H1 (cell line): ENCODE data around the gene THBS1. TPM values are rescaled to one million over a fixed set of nuclear protein-coding genes. Genes with fewer than 3 reads are reported as not detected.

Source experiments
- CTCF ChIA-PET: fragments of 300-600 bp; sonication (Branson Sonifier 250); formaldehyde crosslinking; loops from one replicate; lab custom pipeline; 2021; ENCODE audit not compliant: partially characterized antibody; lab: Charles Lee
- POLR2A ChIA-PET: fragments of 300-600 bp; sonication (Branson Sonifier 250); formaldehyde crosslinking; loops from one replicate; lab custom pipeline; 2021; ENCODE audit warnings: inconsistent platforms; ENCODE audit not compliant: partially characterized antibody; lab: Charles Lee
- DNase-seq, 2 experiments: peaks; one replicate each; pipeline versions ENCODE4 v3.0.0 to v3.0.0-alpha.2; 2010 to 2022; ENCODE audit warnings: low spot score in 2 of 2, low read depth in 1 of 2, mixed read lengths in 1 of 2
- FAIRE-seq: peaks from 2 replicates; lab custom pipeline; 2011; peaks lifted over from hg19 to GRCh38; lab: Jason Lieb, UNC
- H2AFZ ChIP-seq: 2 replicates; pipeline ENCODE4 v1.8.1; 2012; ENCODE audit warnings: low read length, inconsistent platforms
- H2AK5ac ChIP-seq: 2 replicates; pipeline ENCODE4 v1.6.1; 2013; ENCODE audit warnings: low read depth, low read length
- H2BK120ac ChIP-seq: replicated peaks from 2 replicates; pipeline ENCODE3; 2013; ENCODE audit warnings: low read depth, low read length, inconsistent platforms
- H2BK12ac ChIP-seq: 2 replicates; pipeline ENCODE4 v1.6.1; 2013; ENCODE audit warnings: low read depth, low read length
- H2BK15ac ChIP-seq: 2 replicates; pipeline ENCODE4 v1.6.1; 2013; ENCODE audit warnings: low read length
- H2BK20ac ChIP-seq: 2 replicates; pipeline ENCODE4 v1.6.1; 2013; ENCODE audit warnings: low read length
- H2BK5ac ChIP-seq: 2 replicates; pipeline ENCODE4 v1.6.1; 2013; ENCODE audit warnings: low read depth, low read length
- H3K14ac ChIP-seq: 2 replicates; pipeline ENCODE4 v1.6.1; 2013; ENCODE audit warnings: inconsistent platforms; ENCODE audit not compliant: insufficient read length
- H3K18ac ChIP-seq: 2 replicates; pipeline ENCODE4 v1.6.1; 2013; ENCODE audit warnings: low read length; ENCODE audit errors: extremely low read depth
- H3K23ac ChIP-seq: 2 replicates; pipeline ENCODE4 v1.6.1; 2013; ENCODE audit warnings: inconsistent platforms; ENCODE audit not compliant: insufficient read length
- H3K23me2 ChIP-seq: 2 replicates; pipeline ENCODE4 v1.6.1; 2013; ENCODE audit warnings: low read depth, low read length
- H3K27ac ChIP-seq: 2 replicates; pipeline ENCODE4 v1.6.1; 2011; ENCODE audit warnings: low read depth, low read length, inconsistent platforms
- H3K27me3 ChIP-seq, 4 experiments: replicated peaks in 1 of 4; 1 replicate in 1 of 4; 2 replicates in 3 of 4; pipeline versions ENCODE4 v1.6.1 to v1.8.1; 2011 to 2013; ENCODE audit warnings: low read length in 3 of 4, mild to moderate bottlenecking in 3 of 4, inconsistent platforms in 2 of 4, mixed read lengths in 2 of 4, moderate library complexity in 1 of 4; ENCODE audit not compliant: control insufficient read depth in 3 of 4, insufficient read depth in 3 of 4; ENCODE audit errors: extremely low read depth in 1 of 4
- H3K36me3 ChIP-seq, 4 experiments: 2 replicates each; pipeline versions ENCODE4 v1.6.1 to v1.8.1; 2011 to 2013; ENCODE audit warnings: mild to moderate bottlenecking in 4 of 4, low read length in 3 of 4, moderate library complexity in 2 of 4, control low read depth in 1 of 4, inconsistent platforms in 1 of 4; ENCODE audit not compliant: insufficient read depth in 4 of 4, control insufficient read depth in 2 of 4
- H3K4ac ChIP-seq: replicated peaks from 2 replicates; pipeline ENCODE3; 2013; ENCODE audit warnings: low read length, low read depth, mixed read lengths, inconsistent platforms; ENCODE audit not compliant: insufficient read length
- H3K4me1 ChIP-seq, 4 experiments: replicated peaks in 1 of 4; 1 replicate in 1 of 4; 2 replicates in 3 of 4; pipeline versions ENCODE4 v1.6.1 to v1.8.1; 2011 to 2013; ENCODE audit warnings: low read length in 3 of 4, inconsistent platforms in 2 of 4, mixed read lengths in 1 of 4; ENCODE audit not compliant: insufficient read depth in 4 of 4, control insufficient read depth in 3 of 4
- H3K4me2 ChIP-seq, 2 experiments: 2 replicates each; pipeline versions ENCODE4 v1.6.1 to v1.8.1; 2011 to 2013; ENCODE audit warnings: low read depth in 2 of 2, low read length in 2 of 2, control low read depth in 1 of 2, inconsistent platforms in 1 of 2, mild to moderate bottlenecking in 1 of 2; ENCODE audit not compliant: insufficient read depth in 1 of 2
- H3K4me3 ChIP-seq, 4 experiments: fragments of 200-600, 300-600 bp in 1 of 4; sonication (generic), shearing (Covaris generic), sonication (Bioruptor Twin) in 1 of 4; 2 replicates each; pipeline versions ENCODE4 v1.5.1 to v1.8.1; 2011 to 2016; ENCODE audit warnings: low read length in 4 of 4, low read depth in 3 of 4, control low read depth in 2 of 4, inconsistent platforms in 2 of 4, mild to moderate bottlenecking in 2 of 4, mixed read lengths in 1 of 4, moderate library complexity in 1 of 4; ENCODE audit not compliant: insufficient read depth in 2 of 4; ENCODE audit errors: extremely low read depth in 1 of 4
- H3K56ac ChIP-seq: replicated peaks from 2 replicates; pipeline ENCODE3; 2013; ENCODE audit warnings: low read depth, mild to moderate bottlenecking, mixed read lengths, low read length, inconsistent platforms; ENCODE audit not compliant: insufficient read length
- H3K79me1 ChIP-seq: 2 replicates; pipeline ENCODE4 v1.6.1; 2013; ENCODE audit warnings: low read depth, low read length, control low read depth
- H3K79me2 ChIP-seq, 2 experiments: 2 replicates each; pipeline versions ENCODE4 v1.6.1 to v1.8.1; 2012 to 2013; ENCODE audit warnings: low read length in 2 of 2, mild to moderate bottlenecking in 2 of 2, inconsistent platforms in 1 of 2; ENCODE audit not compliant: insufficient read depth in 2 of 2, control insufficient read depth in 1 of 2
- H3K9ac ChIP-seq, 4 experiments: replicated peaks in 1 of 4; 1 replicate in 1 of 4; 2 replicates in 3 of 4; pipeline versions ENCODE4 v1.6.1 to v1.8.1; 2011 to 2013; ENCODE audit warnings: low read depth in 3 of 4, low read length in 3 of 4, control low read depth in 2 of 4, mild to moderate bottlenecking in 2 of 4, moderate library complexity in 2 of 4, inconsistent platforms in 1 of 4; ENCODE audit errors: extremely low read depth in 1 of 4
- H3K9me3 ChIP-seq, 2 experiments: 2 replicates each; pipeline versions ENCODE4 v1.6.1 to v1.8.1; 2012 to 2013; ENCODE audit warnings: mild to moderate bottlenecking in 2 of 2, moderate library complexity in 2 of 2, control low read depth in 1 of 2, inconsistent platforms in 1 of 2, low read depth in 1 of 2, low read length in 1 of 2, mixed read lengths in 1 of 2; ENCODE audit not compliant: insufficient read depth in 2 of 2
- H4K20me1 ChIP-seq, 2 experiments: replicated peaks in 1 of 2; 2 replicates each; pipeline versions ENCODE3 to v1.8.1; 2011 to 2013; ENCODE audit warnings: inconsistent platforms in 2 of 2, low read length in 2 of 2, mild to moderate bottlenecking in 1 of 2; ENCODE audit not compliant: insufficient read depth in 2 of 2, control insufficient read depth in 1 of 2
- H4K5ac ChIP-seq: 2 replicates; pipeline ENCODE4 v1.6.1; 2013; ENCODE audit warnings: low read length, low read depth, mixed read lengths, inconsistent platforms; ENCODE audit not compliant: insufficient read length
- H4K8ac ChIP-seq: 2 replicates; pipeline ENCODE4 v1.8.0; 2013; ENCODE audit warnings: mild to moderate bottlenecking, moderate library complexity, low read length, inconsistent platforms; ENCODE audit not compliant: insufficient read depth; ENCODE audit errors: extremely low read depth
- H4K91ac ChIP-seq: replicated peaks from 2 replicates; pipeline ENCODE3; 2013; ENCODE audit warnings: low read length, mixed read lengths, inconsistent platforms; ENCODE audit not compliant: insufficient read length
- BCL11A ChIP-seq, 2 experiments: IDR thresholded peaks; one replicate each; pipeline ENCODE4 v1.6.1; 2011; ENCODE audit warnings: low read depth in 2 of 2, low read length in 2 of 2, mild to moderate bottlenecking in 2 of 2
- CREB1 ChIP-seq: IDR thresholded peaks from 2 replicates; pipeline ENCODE4 v1.6.1; 2012; ENCODE audit warnings: inconsistent platforms
- FOSL1 ChIP-seq: IDR thresholded peaks from 2 replicates; pipeline ENCODE4 v1.6.1; 2011; ENCODE audit warnings: mild to moderate bottlenecking, low read depth, low read length, moderate library complexity; ENCODE audit not compliant: insufficient read depth
- GABPA ChIP-seq: IDR thresholded peaks from 2 replicates; pipeline ENCODE4 v1.6.1; 2011; ENCODE audit warnings: mild to moderate bottlenecking, low read length, moderate library complexity, borderline replicate concordance; ENCODE audit not compliant: insufficient read depth
- POLR2AphosphoS5 ChIP-seq: IDR thresholded peaks from 2 replicates; pipeline ENCODE4 v1.6.1; 2011; ENCODE audit warnings: low read depth, low read length
- RAD21 ChIP-seq, 2 experiments: IDR thresholded peaks in 1 of 2; conservative IDR thresholded peaks in 1 of 2; 2 replicates each; pipeline ENCODE4 v1.6.1; 2011; ENCODE audit warnings: low read depth in 2 of 2, low read length in 2 of 2, improper control_type of control experiment in 1 of 2, inconsistent platforms in 1 of 2, mild to moderate bottlenecking in 1 of 2, moderate library complexity in 1 of 2
- WGBS, 2 experiments: shearing (Covaris generic) in 1 of 2; methylation state at CpG; one replicate each; pipeline versions ENCODE4 v1.1.6 to v1.1.7; 2013 to 2015; ENCODE audit warnings: low lambda C conversion rate in 2 of 2, mixed read lengths in 2 of 2, inconsistent platforms in 1 of 2, low coverage in 1 of 2, missing lambda C conversion rate in 1 of 2; ENCODE audit not compliant: insufficient replicate concordance in 2 of 2, insufficient coverage in 1 of 2, insufficient read length in 1 of 2; ENCODE audit errors: extremely low coverage in 1 of 2, missing lambda C conversion rate in 1 of 2; 5-methylcytosine and 5-hydroxymethylcytosine counted together
- polyA plus RNA-seq, 7 experiments: library from polyadenylated mRNA; depleted of rRNA in 3 of 7; stranded (reverse) in 5 of 7; unstranded in 2 of 7; fragments of >200 nt in 5 of 7; fragments of 200-250 nt in 2 of 7; gene quantifications; 1 replicate in 5 of 7; 2 replicates in 1 of 7; 4 replicates in 1 of 7; pipeline versions ENCODE4 v1.2.1 to v1.2.3, GENCODE V29; 2011 to 2013; ENCODE audit warnings: missing spikeins in 2 of 7, mixed read lengths in 2 of 7
- total RNA-seq: library from RNA; stranded (reverse); fragmentation: NEBNext Ultra II Directional; extraction: Animal tissue kit (Norgen Biotek cat#: 25700); gene quantifications from 2 replicates; pipeline ENCODE4 v1.2.1, GENCODE V29; 2021

The THBS1 gene
- total and polyA plus RNA-seq, 2 of the 8 experiments (the other 6 are each of a cell fraction or from before 2014, with no cell fraction given): 10.3 to 63.3 TPM

DNA sequence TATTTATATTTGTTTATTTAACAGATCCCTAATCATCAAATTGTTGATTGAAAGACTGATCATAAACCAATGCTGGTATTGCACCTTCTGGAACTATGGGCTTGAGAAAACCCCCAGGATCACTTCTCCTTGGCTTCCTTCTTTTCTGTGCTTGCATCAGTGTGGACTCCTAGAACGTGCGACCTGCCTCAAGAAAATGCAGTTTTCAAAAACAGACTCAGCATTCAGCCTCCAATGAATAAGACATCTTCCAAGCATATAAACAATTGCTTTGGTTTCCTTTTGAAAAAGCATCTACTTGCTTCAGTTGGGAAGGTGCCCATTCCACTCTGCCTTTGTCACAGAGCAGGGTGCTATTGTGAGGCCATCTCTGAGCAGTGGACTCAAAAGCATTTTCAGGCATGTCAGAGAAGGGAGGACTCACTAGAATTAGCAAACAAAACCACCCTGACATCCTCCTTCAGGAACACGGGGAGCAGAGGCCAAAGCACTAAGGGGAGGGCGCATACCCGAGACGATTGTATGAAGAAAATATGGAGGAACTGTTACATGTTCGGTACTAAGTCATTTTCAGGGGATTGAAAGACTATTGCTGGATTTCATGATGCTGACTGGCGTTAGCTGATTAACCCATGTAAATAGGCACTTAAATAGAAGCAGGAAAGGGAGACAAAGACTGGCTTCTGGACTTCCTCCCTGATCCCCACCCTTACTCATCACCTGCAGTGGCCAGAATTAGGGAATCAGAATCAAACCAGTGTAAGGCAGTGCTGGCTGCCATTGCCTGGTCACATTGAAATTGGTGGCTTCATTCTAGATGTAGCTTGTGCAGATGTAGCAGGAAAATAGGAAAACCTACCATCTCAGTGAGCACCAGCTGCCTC is 14.7 kb downstream of the THBS1 start:
- no peak overlapping the region for H3K14ac ChIP-seq
- peak; percentile 28 for FAIRE-seq
- no peak overlapping the region for H3K27ac ChIP-seq
- no peak overlapping the region for H2BK120ac ChIP-seq
- H3K4me2 ChIP-seq: no peak overlapping the region
- no peak overlapping the region for H2AFZ ChIP-seq
- no peak overlapping the region for H4K8ac ChIP-seq
- no peak overlapping the region for H3K9ac ChIP-seq
- CTCF ChIA-PET: interaction anchor here (0.8 to 2.4 kb wide), 7 partner anchors 10 to 160 kb away, joined by 3 to 8 read pairs (median 3); no protein-coding TSS in a partner anchor
- no peak overlapping the region for H4K91ac ChIP-seq
- no peak overlapping the region for H2BK15ac ChIP-seq
- no peak overlapping the region for H4K5ac ChIP-seq
- no peaks in the 10 kb centered on the region for H3K79me2 ChIP-seq
- no peak overlapping the region for H2BK12ac ChIP-seq
- H3K4ac ChIP-seq: no peak overlapping the region
- no peak overlapping the region for H2BK5ac ChIP-seq
- H3K79me1 ChIP-seq: no peaks in the 10 kb centered on the region
- H3K36me3 ChIP-seq: peaks cover 26 to 64% (median 47%) of the 10 kb centered on the region in 4 experiments
- no peaks in the 10 kb centered on the region for H3K27me3 ChIP-seq
- no peak overlapping the region for H3K4me3 ChIP-seq
- H3K23me2 ChIP-seq: no peaks in the 10 kb centered on the region
- no peak overlapping the region for H3K56ac ChIP-seq
- no peak overlapping the region for H3K18ac ChIP-seq
- no peak for DNase-seq
- POLR2A ChIA-PET: interaction anchor here (3.6 to 16.2 kb wide), 2 partner anchors 9 to 14 kb away, joined by 22 to 117 read pairs; partner anchors contain the start of gene THBS1
- 91% methylated on average over 8 of the region's 8 CpGs; no CpG with 5 or more reads in 1 of the 2 experiments for WGBS, 2 experiments
- no peak overlapping the region for H2AK5ac ChIP-seq
- H4K20me1 ChIP-seq: peaks cover 0 to 2% of the 10 kb centered on the region in 2 experiments
- H2BK20ac ChIP-seq: no peak overlapping the region
- no peaks in the 10 kb centered on the region for H3K9me3 ChIP-seq
- no peaks in the 10 kb centered on the region; a peak in 1 of 7 replicates for H3K4me1 ChIP-seq
- H3K23ac ChIP-seq: no peak overlapping the region
- TF ChIP-seq RAD21 (IDR thresholded peaks at IDR 0.05 in 1 of 2, conservative IDR thresholded peaks at IDR 0.05 in 1 of 2; ENCODE audit: low read depth in 2 of 2, low read length in 2 of 2): no peak
- no peak for TF ChIP-seq GABPA
- no peak for TF ChIP-seq FOSL1
- peak; percentile 62; the same call in 1 of the 2 replicates for TF ChIP-seq POLR2AphosphoS5
- no peak for TF ChIP-seq BCL11A (IDR thresholded peaks at IDR 0.05; ENCODE audit: low read depth in 2 of 2, low read length in 2 of 2)
- TF ChIP-seq CREB1: no peak
